Testis (tissue), 3 donors: ENCODE measurements around the gene C19orf33. TPM values are rescaled to one million over a fixed set of nuclear protein-coding genes. Genes with fewer than 3 reads are reported as not detected.

Experiments used
- DNase-seq: peaks from one replicate; pipeline ENCODE4 v3.0.0-alpha.2; 2019
- H3K27ac ChIP-seq, 2 donors: fragments of 200-600 bp; sonication (generic); one replicate each; pipeline ENCODE4 v1.5.1; 2019
- H3K27me3 ChIP-seq: fragments of 200-600 bp; sonication (generic); one replicate; pipeline ENCODE4 v1.5.1; 2019
- H3K36me3 ChIP-seq: fragments of 200-600 bp; sonication (generic); one replicate; pipeline ENCODE4 v1.5.1; 2017; ENCODE audit warnings: low read depth; ENCODE audit errors: missing control alignments
- H3K4me1 ChIP-seq: fragments of 200-600 bp; sonication (generic); one replicate; pipeline ENCODE4 v1.5.1; 2019
- H3K4me3 ChIP-seq, 2 donors: fragments of 200-600 bp; sonication (generic); one replicate each; pipeline ENCODE4 v1.5.1; 2017 to 2019
- H3K9me3 ChIP-seq: fragments of 200-600 bp; sonication (generic); one replicate; pipeline ENCODE4 v1.5.1; 2017
- POLR2A ChIP-seq: fragments of 450-650 bp; IDR thresholded peaks from one replicate; pipeline ENCODE4 v1.6.1; 2017; ENCODE audit warnings: antibody characterized with exemption, mild to moderate bottlenecking, moderate library complexity
- WGBS, 2 donors: methylation state at CpG; one replicate each; pipeline ENCODE4 v1.1.5; 2018; 5-methylcytosine and 5-hydroxymethylcytosine counted together
- intact Hi-C: fragments of 100-400 bp; cut with DNase I; formaldehyde crosslinking; loops from one replicate; pipeline ENCODE4 v1.15.1; 2023; ENCODE audit warnings: low total_unique reads
- polyA plus RNA-seq: library from polyadenylated mRNA; stranded (reverse); fragments of 350-450 nt; fragmentation: Illumina TruSeq; extraction: RNeasy Lipid Tissue Mini Kit (QIAGEN cat#74804); gene quantifications from one replicate; pipeline ENCODE4 v1.2.3, GENCODE V29; 2014; ENCODE audit warnings: low read depth, low replicate concordance; ENCODE audit not compliant: insufficient read depth
- total RNA-seq, 2 donors: library from RNA; depleted of rRNA; stranded (reverse); fragments of >200 nt; gene quantifications; one replicate each; pipeline ENCODE4 v1.2.3, GENCODE V29; 2016
- TF ChIP-seq, protein P1 (sequence below), 3 experiments: fragments of 450-650 bp in 2 of 3; fragments of 200-600 bp in 1 of 3; sonication (generic) in 1 of 3; IDR thresholded peaks; one replicate each; pipeline ENCODE4 v1.5.1; 2016 to 2019; ENCODE audit warnings: antibody characterized with exemption in 3 of 3, mild to moderate bottlenecking in 2 of 3, moderate library complexity in 1 of 3

Gene C19orf33
- total and polyA plus RNA-seq, 3 donors from 2014 or later, result 1.1 to 7.9 (median 1.7) TPM

- H3K27me3 ChIP-seq, result no peaks in the 10 kb centered on the region
- H3K9me3 ChIP-seq, result no peaks in the 10 kb centered on the region
- 80 to 86% methylated on average over 2 to 3 of the region's 3 CpGs for WGBS, 2 donors
- no peak for DNase-seq
- no peaks in the 10 kb centered on the region for H3K36me3 ChIP-seq
- peak overlapping the region; percentile 10 to 77 for H3K27ac ChIP-seq
- no peak overlapping the region for H3K4me3 ChIP-seq
- intact Hi-C loops, result no loop called here
- TF ChIP-seq, protein P1, sequence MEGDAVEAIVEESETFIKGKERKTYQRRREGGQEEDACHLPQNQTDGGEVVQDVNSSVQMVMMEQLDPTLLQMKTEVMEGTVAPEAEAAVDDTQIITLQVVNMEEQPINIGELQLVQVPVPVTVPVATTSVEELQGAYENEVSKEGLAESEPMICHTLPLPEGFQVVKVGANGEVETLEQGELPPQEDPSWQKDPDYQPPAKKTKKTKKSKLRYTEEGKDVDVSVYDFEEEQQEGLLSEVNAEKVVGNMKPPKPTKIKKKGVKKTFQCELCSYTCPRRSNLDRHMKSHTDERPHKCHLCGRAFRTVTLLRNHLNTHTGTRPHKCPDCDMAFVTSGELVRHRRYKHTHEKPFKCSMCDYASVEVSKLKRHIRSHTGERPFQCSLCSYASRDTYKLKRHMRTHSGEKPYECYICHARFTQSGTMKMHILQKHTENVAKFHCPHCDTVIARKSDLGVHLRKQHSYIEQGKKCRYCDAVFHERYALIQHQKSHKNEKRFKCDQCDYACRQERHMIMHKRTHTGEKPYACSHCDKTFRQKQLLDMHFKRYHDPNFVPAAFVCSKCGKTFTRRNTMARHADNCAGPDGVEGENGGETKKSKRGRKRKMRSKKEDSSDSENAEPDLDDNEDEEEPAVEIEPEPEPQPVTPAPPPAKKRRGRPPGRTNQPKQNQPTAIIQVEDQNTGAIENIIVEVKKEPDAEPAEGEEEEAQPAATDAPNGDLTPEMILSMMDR (IDR thresholded peaks at IDR 0.05), result no peak
- TF ChIP-seq POLR2A, result no peak
- H3K4me1 ChIP-seq, result peaks cover 24% of the 10 kb centered on the region
Observed at GRCh38 chr19:38320969-38321339, 16.9 kb downstream of the C19orf33 start.

DNA sequence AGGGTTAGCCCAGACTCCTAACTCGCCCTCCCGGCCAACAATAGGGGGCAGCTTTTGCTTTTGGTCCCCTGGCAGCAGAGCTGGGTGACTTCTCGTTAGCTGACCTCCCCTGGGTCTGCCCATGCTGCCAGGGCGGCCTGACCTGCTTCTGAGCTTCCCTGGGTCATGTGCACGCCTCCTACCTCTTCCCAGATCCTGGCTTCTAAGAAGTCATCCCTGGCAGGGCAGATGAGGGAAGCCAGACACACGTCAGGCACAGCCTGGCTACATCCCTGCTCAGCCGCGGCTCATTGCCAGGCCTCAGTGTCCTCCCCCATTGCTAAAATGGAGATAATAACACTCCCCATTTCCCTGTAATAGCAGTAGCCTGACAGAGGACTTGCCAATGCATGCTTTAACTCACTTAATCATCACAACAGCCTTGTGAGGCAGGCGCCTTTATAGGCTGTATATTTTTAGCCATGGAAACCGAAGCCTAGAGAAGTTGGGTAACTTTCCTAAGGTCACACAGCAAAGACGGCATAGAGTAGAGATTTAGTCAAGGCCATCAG lies 17.7 kb downstream of the C19orf33 start:
- Histone ChIP-seq H3K27me3 (no peaks in the 10 kb centered on the region), H3K4me3 (no peak overlapping the region), H3K36me3 (no peaks in the 10 kb centered on the region), H3K27ac (peak overlapping the region in 1 of 2 donors; percentile 77), H3K9me3 (no peaks in the 10 kb centered on the region), H3K4me1 (peaks cover 24% of the 10 kb centered on the region)
- WGBS, 2 donors, result 29 to 43% methylated on average over 9 to 11 of the region's 11 CpGs
- intact Hi-C loops, result no loop called here
- DNase-seq, result peak; percentile 84
- TF ChIP-seq, protein P1 (IDR thresholded peaks at IDR 0.05), result no peak

DNA sequence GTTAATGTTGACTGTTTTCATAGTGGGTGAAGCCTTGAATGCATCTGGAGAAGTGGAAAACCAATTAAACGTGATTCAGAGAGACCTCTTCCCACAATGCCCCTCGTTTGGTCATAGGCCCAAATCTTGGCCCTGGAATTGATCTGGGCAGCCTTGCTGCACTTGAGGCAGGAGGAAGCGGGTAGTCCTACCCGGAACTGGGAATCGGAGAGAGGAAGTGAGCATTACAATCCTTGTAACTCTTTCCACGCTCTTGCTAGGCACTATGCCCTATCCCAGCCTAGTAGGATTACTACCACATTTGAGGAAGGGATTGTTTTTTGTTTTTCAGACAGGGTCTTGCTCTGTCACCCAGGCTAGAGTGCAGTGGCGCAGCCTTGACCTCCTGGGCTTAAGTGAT lies 19.2 kb downstream of the C19orf33 start:
- Histone ChIP-seq H3K27ac (no peak overlapping the region), H3K4me1 (peaks cover 24% of the 10 kb centered on the region), H3K9me3 (no peaks in the 10 kb centered on the region), H3K27me3 (no peaks in the 10 kb centered on the region), H3K36me3 (no peaks in the 10 kb centered on the region), H3K4me3 (no peak overlapping the region)
- TF ChIP-seq POLR2A, result no peak
- TF ChIP-seq, protein P1 (IDR thresholded peaks at IDR 0.05), result no peak
- DNase-seq, result no peak
- 66 to 77% methylated on average over 7 of the region's 7 CpGs for WGBS, 2 donors
- intact Hi-C loops, result no loop called here

- WGBS, 2 donors, result 92 to 98% methylated on average over 4 of the region's 4 CpGs
- no peak for DNase-seq
- intact Hi-C loops, result no loop called here
- TF ChIP-seq POLR2A, result no peak
- TF ChIP-seq, protein P1 (IDR thresholded peaks at IDR 0.05), result no peak
- H3K9me3 ChIP-seq, result no peaks in the 10 kb centered on the region
- H3K4me3 ChIP-seq, result no peak overlapping the region
- H3K27ac ChIP-seq, result no peak overlapping the region
- peaks cover 24% of the 10 kb centered on the region for H3K4me1 ChIP-seq
- no peaks in the 10 kb centered on the region for H3K27me3 ChIP-seq
- H3K36me3 ChIP-seq, result no peaks in the 10 kb centered on the region
Observed at GRCh38 chr19:38324431-38324830, 20.4 kb downstream of the C19orf33 start.

DNA sequence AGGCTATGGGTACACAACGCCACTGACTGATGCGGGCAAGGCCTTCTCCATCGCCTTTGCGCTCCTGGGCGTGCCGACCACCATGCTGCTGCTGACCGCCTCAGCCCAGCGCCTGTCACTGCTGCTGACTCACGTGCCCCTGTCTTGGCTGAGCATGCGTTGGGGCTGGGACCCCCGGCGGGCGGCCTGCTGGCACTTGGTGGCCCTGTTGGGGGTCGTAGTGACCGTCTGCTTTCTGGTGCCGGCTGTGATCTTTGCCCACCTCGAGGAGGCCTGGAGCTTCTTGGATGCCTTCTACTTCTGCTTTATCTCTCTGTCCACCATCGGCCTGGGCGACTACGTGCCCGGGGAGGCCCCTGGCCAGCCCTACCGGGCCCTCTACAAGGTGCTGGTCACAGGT lies 22.5 kb downstream of the C19orf33 start:
- H3K4me1 ChIP-seq, result peaks cover 9% of the 10 kb centered on the region
- DNase-seq, result no peak
- intact Hi-C loops, result loop anchor here (5.0 kb wide), 1 partner anchor 84 kb away; no protein-coding TSS in a partner anchor
- no peak overlapping the region for H3K27ac ChIP-seq
- H3K9me3 ChIP-seq, result no peaks in the 10 kb centered on the region
- H3K36me3 ChIP-seq, result no peaks in the 10 kb centered on the region
- WGBS, 2 donors, result 94 to 95% methylated on average over 17 to 22 of the region's 22 CpGs
- H3K27me3 ChIP-seq, result no peaks in the 10 kb centered on the region
- no peak overlapping the region for H3K4me3 ChIP-seq
- TF ChIP-seq, protein P1 (IDR thresholded peaks at IDR 0.05), result no peak
- no peak for TF ChIP-seq POLR2A
